ENCODE measurements around the gene PARG.
"Not testable (repeated sequence)": the region's sequence is repeated elsewhere in the genome, so short reads cannot be mapped to it uniquely, and the experiment has no call there.

Gene PARG

DNA sequence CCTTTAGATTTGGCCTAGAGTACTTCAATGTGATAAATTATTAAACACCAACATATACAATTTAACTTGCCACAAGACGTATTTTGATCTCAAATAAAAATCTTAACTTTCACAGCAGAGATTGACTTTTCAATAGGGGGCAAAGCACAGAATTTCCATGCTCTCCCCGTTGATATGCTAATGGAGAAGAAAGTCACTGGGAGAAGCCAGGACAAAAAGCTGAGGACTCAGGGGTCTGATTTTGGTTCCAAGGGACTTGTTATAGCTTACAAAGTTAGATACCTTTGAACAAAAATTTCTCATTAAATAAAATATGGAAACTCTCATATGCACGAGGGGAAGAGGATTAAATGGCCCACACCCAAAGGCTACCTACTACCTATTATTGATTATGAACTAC lies 59.5 kb downstream of the PARG start:
- H3K9me2 ChIP-seq (replicated peaks; ENCODE audit: low read depth, low read length); H3K9ac ChIP-seq (ENCODE audit: low read depth, low read length, poor library complexity, severe bottlenecking); H3K79me2 ChIP-seq (ENCODE audit: insufficient read depth, low read length); H3F3A ChIP-seq (ENCODE audit: low read depth); H3K4me1 ChIP-seq (ENCODE audit: insufficient read depth, low read length, poor library complexity, severe bottlenecking); H2AFZ ChIP-seq (ENCODE audit: low read length); H3K4me3 ChIP-seq (ENCODE audit: low read length, poor library complexity, severe bottlenecking); H3K9me3 ChIP-seq (ENCODE audit: insufficient read depth, low read depth, low read length); H3K27me3 ChIP-seq (ENCODE audit: insufficient read depth, low read length, poor library complexity, severe bottlenecking); H3K36me3 ChIP-seq (ENCODE audit: insufficient read depth, low read length); H4K20me1 ChIP-seq (ENCODE audit: insufficient read depth, low read length, poor library complexity, severe bottlenecking); H3K4me2 ChIP-seq (ENCODE audit: low read depth, low read length, poor library complexity, severe bottlenecking): not testable (repeated sequence)

GRCh38 chr10:49872740-49873139 lies 69.1 kb downstream of the PARG start:
- H3K9me3 ChIP-seq (ENCODE audit: insufficient read depth, low read depth, low read length); H3K79me2 ChIP-seq (ENCODE audit: insufficient read depth, low read length); H3K4me2 ChIP-seq (ENCODE audit: low read depth, low read length, poor library complexity, severe bottlenecking); H3F3A ChIP-seq (ENCODE audit: low read depth); H3K9me2 ChIP-seq (replicated peaks; ENCODE audit: low read depth, low read length); H3K4me1 ChIP-seq (ENCODE audit: insufficient read depth, low read length, poor library complexity, severe bottlenecking); H3K27me3 ChIP-seq (ENCODE audit: insufficient read depth, low read length, poor library complexity, severe bottlenecking); H2AFZ ChIP-seq (ENCODE audit: low read length); H4K20me1 ChIP-seq (ENCODE audit: insufficient read depth, low read length, poor library complexity, severe bottlenecking); H3K4me3 ChIP-seq (ENCODE audit: low read length, poor library complexity, severe bottlenecking); H3K36me3 ChIP-seq (ENCODE audit: insufficient read depth, low read length); H3K9ac ChIP-seq (ENCODE audit: low read depth, low read length, poor library complexity, severe bottlenecking): not testable (repeated sequence)

DNA sequence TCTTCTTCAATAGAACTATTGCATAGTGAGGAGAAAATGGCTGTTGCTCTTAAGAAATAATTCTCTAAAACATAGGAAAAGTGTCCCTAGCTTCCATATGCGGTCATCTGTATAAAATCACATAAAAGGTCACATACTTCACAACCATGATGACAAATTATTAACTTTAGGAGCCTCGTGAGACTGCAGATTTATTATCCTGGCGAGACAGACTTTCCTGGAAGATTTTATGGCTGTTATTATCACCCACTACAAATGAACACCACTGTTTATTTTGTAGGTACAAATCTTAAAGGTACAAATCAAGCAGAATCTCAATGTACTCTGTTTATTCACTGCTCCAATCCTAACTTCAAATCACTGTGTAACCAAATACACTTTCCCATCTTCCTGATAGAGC lies 70.4 kb downstream of the PARG start:
- H3K27me3 ChIP-seq (ENCODE audit: insufficient read depth, low read length, poor library complexity, severe bottlenecking); H3K36me3 ChIP-seq (ENCODE audit: insufficient read depth, low read length); H3K4me2 ChIP-seq (ENCODE audit: low read depth, low read length, poor library complexity, severe bottlenecking); H3K4me1 ChIP-seq (ENCODE audit: insufficient read depth, low read length, poor library complexity, severe bottlenecking); H3K79me2 ChIP-seq (ENCODE audit: insufficient read depth, low read length); H3K9me2 ChIP-seq (replicated peaks; ENCODE audit: low read depth, low read length); H3K4me3 ChIP-seq (ENCODE audit: low read length, poor library complexity, severe bottlenecking); H3K9ac ChIP-seq (ENCODE audit: low read depth, low read length, poor library complexity, severe bottlenecking); H2AFZ ChIP-seq (ENCODE audit: low read length); H4K20me1 ChIP-seq (ENCODE audit: insufficient read depth, low read length, poor library complexity, severe bottlenecking); H3K9me3 ChIP-seq (ENCODE audit: insufficient read depth, low read depth, low read length); H3F3A ChIP-seq (ENCODE audit: low read depth): not testable (repeated sequence)

DNA sequence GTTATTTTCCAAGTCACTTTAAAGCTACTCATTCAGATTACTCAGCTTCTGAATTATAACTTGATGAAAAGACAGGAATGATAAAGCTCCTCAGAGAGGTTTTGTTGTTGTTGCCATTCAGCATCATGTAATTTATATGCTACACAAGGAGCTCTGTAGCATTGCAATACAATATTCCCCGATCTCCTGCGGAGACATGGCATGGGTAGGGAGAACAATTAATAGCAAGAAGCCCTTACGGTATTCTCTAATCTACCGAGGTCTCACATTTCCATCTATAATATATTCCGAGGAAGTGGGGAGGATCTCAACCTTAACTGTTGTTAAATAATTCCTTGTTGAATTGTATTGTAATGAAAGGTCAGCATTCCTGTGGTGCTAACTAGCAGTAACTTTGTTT lies 81.9 kb downstream of the PARG start:
- H4K20me1 ChIP-seq (ENCODE audit: insufficient read depth, low read length, poor library complexity, severe bottlenecking); H3K4me2 ChIP-seq (ENCODE audit: low read depth, low read length, poor library complexity, severe bottlenecking); H3K9me2 ChIP-seq (replicated peaks; ENCODE audit: low read depth, low read length); H3K4me3 ChIP-seq (ENCODE audit: low read length, poor library complexity, severe bottlenecking); H3K9me3 ChIP-seq (ENCODE audit: insufficient read depth, low read depth, low read length); H2AFZ ChIP-seq (ENCODE audit: low read length); H3K27me3 ChIP-seq (ENCODE audit: insufficient read depth, low read length, poor library complexity, severe bottlenecking); H3K9ac ChIP-seq (ENCODE audit: low read depth, low read length, poor library complexity, severe bottlenecking); H3K79me2 ChIP-seq (ENCODE audit: insufficient read depth, low read length); H3K36me3 ChIP-seq (ENCODE audit: insufficient read depth, low read length); H3K4me1 ChIP-seq (ENCODE audit: insufficient read depth, low read length, poor library complexity, severe bottlenecking); H3F3A ChIP-seq (ENCODE audit: low read depth): not testable (repeated sequence)

GRCh38 chr10:49858697-49859382 lies 83.0 kb downstream of the PARG start:
- H3K27me3 ChIP-seq (ENCODE audit: insufficient read depth, low read length, poor library complexity, severe bottlenecking); H3K4me3 ChIP-seq (ENCODE audit: low read length, poor library complexity, severe bottlenecking); H3K4me1 ChIP-seq (ENCODE audit: insufficient read depth, low read length, poor library complexity, severe bottlenecking); H3K4me2 ChIP-seq (ENCODE audit: low read depth, low read length, poor library complexity, severe bottlenecking); H3K36me3 ChIP-seq (ENCODE audit: insufficient read depth, low read length); H3K79me2 ChIP-seq (ENCODE audit: insufficient read depth, low read length); H3K9ac ChIP-seq (ENCODE audit: low read depth, low read length, poor library complexity, severe bottlenecking); H3K9me2 ChIP-seq (replicated peaks; ENCODE audit: low read depth, low read length); H3K9me3 ChIP-seq (ENCODE audit: insufficient read depth, low read depth, low read length); H3F3A ChIP-seq (ENCODE audit: low read depth); H4K20me1 ChIP-seq (ENCODE audit: insufficient read depth, low read length, poor library complexity, severe bottlenecking); H2AFZ ChIP-seq (ENCODE audit: low read length): not testable (repeated sequence)

- H3K27me3 ChIP-seq (ENCODE audit: insufficient read depth, low read length, poor library complexity, severe bottlenecking); H3K36me3 ChIP-seq (ENCODE audit: insufficient read depth, low read length); H3K4me2 ChIP-seq (ENCODE audit: low read depth, low read length, poor library complexity, severe bottlenecking); H3K79me2 ChIP-seq (ENCODE audit: insufficient read depth, low read length); H3K4me1 ChIP-seq (ENCODE audit: insufficient read depth, low read length, poor library complexity, severe bottlenecking); H3K9me2 ChIP-seq (replicated peaks; ENCODE audit: low read depth, low read length); H3K9ac ChIP-seq (ENCODE audit: low read depth, low read length, poor library complexity, severe bottlenecking); H3K4me3 ChIP-seq (ENCODE audit: low read length, poor library complexity, severe bottlenecking); H3K9me3 ChIP-seq (ENCODE audit: insufficient read depth, low read depth, low read length); H3F3A ChIP-seq (ENCODE audit: low read depth); H4K20me1 ChIP-seq (ENCODE audit: insufficient read depth, low read length, poor library complexity, severe bottlenecking); H2AFZ ChIP-seq (ENCODE audit: low read length): not testable (repeated sequence)
These were observed 92.3 kb downstream of the PARG start for GRCh38 chr10:49849520-49849919.

Measured in Loucy (cell line).